ENCODE results near the gene ZNF483.
A peak's percentile ranks its signal among the peaks of the same experiment; 100 is the strongest.

DNA sequence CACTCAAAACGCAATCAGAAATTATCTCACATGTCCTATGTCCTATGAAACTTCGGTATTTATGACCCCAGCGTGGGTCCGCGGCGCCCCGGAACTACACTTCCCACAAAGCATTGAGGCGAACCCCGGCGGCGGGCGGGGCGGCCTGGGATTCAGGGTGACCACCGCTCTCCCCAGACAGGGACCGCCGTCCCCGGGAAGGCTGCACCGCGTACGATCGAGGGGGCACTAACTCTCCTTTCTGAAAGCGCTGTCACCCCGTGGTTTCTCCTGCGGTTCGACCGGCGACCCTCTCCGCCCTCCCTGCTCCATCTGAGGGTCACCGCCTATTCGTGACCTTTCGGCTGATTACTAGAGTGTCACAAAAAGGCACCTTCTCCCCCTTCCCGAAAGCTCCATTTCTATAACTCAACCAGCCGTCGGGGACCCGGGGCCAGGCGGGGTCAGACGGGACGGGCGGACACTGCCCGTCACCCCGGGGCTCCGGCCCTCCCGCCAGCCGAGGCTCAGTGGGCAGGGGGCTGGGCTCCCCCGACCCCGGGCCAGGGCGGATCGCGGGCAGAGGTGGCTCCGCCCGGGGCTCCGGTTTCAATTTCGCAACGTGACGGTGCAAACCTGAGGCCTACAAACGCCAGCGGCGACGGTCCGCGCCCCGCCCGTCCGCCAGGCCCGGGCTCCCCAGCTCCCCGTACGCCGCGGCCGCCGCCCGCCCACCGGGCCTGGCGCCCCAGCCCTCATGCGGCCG, 42.1 kb upstream of the ZNF483 start:
- TF ChIP-seq, protein P1, sequence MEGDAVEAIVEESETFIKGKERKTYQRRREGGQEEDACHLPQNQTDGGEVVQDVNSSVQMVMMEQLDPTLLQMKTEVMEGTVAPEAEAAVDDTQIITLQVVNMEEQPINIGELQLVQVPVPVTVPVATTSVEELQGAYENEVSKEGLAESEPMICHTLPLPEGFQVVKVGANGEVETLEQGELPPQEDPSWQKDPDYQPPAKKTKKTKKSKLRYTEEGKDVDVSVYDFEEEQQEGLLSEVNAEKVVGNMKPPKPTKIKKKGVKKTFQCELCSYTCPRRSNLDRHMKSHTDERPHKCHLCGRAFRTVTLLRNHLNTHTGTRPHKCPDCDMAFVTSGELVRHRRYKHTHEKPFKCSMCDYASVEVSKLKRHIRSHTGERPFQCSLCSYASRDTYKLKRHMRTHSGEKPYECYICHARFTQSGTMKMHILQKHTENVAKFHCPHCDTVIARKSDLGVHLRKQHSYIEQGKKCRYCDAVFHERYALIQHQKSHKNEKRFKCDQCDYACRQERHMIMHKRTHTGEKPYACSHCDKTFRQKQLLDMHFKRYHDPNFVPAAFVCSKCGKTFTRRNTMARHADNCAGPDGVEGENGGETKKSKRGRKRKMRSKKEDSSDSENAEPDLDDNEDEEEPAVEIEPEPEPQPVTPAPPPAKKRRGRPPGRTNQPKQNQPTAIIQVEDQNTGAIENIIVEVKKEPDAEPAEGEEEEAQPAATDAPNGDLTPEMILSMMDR (IDR thresholded peaks at IDR 0.05), result no peak
- TF ChIP-seq EP300 (IDR thresholded peaks at IDR 0.05; ENCODE audit: low read depth) (no peak), POLR2A (IDR thresholded peaks at IDR 0.05) (peak; percentile 83), POLR2AphosphoS5 (IDR thresholded peaks at IDR 0.05) (peak; percentile 73 to 82 (median 80))
